MCF 10A (cell line): ENCODE data around the gene NBR1. TPM values are rescaled to one million over a fixed set of nuclear protein-coding genes. Genes with fewer than 3 reads are reported as not detected.
A peak's percentile ranks its signal among the peaks of the same experiment; 100 is the strongest.
"Not testable (repeated sequence)": the region's sequence is repeated elsewhere in the genome, so short reads cannot be mapped to it uniquely, and the experiment has no call there.

ENCODE experiments used
- BruUV-seq: library from RNA; stranded (reverse); fragments of 400-500 nt; replicated peaks from 2 replicates; lab custom pipeline; 2021; lab: Mats Ljungman, UMichigan
- CTCF ChIA-PET: fragments of 300-600 bp; sonication (Branson Sonifier 250); formaldehyde crosslinking; extraction: SDS; loops from one replicate; lab custom pipeline; 2021; ENCODE audit warnings: antibody characterized with exemption, inconsistent platforms; lab: Yijun Ruan, JAX
- POLR2A ChIA-PET: fragments of 300-600, 350-650 bp; sonication (Branson Sonifier 250); formaldehyde crosslinking; extraction: SDS; loops from one replicate; lab custom pipeline; 2020; ENCODE audit warnings: antibody characterized with exemption, inconsistent platforms; lab: Yijun Ruan, JAX
- DNase-seq: peaks from one replicate; pipeline ENCODE4 v3.0.0-alpha.2; 2018; ENCODE audit not compliant: unreplicated experiment
- H3K27ac Mint-ChIP-seq: one replicate; pipeline ENCODE4 v1.8.0; 2022; ENCODE audit warnings: mild to moderate bottlenecking, low read depth, mixed read lengths; ENCODE audit not compliant: unreplicated experiment
- H3K27me3 Mint-ChIP-seq: one replicate; pipeline ENCODE4 v1.8.0; 2022; ENCODE audit warnings: mixed read lengths; ENCODE audit not compliant: insufficient read depth, unreplicated experiment
- H3K36me3 Mint-ChIP-seq: one replicate; pipeline ENCODE4 v1.8.0; 2022; ENCODE audit warnings: mild to moderate bottlenecking, moderate library complexity, mixed read lengths; ENCODE audit not compliant: insufficient read depth, unreplicated experiment
- H3K4me1 Mint-ChIP-seq: one replicate; pipeline ENCODE4 v1.8.0; 2022; ENCODE audit warnings: mixed read lengths; ENCODE audit not compliant: insufficient read depth, unreplicated experiment
- H3K4me3 Mint-ChIP-seq: one replicate; pipeline ENCODE4 v1.8.0; 2022; ENCODE audit warnings: mild to moderate bottlenecking, moderate library complexity, mixed read lengths; ENCODE audit not compliant: unreplicated experiment
- H3K9me3 Mint-ChIP-seq: one replicate; pipeline ENCODE4 v1.8.0; 2022; ENCODE audit warnings: mixed read lengths; ENCODE audit not compliant: unreplicated experiment
- CTCF ChIP-seq: fragments of 200-600 bp; IDR thresholded peaks from one replicate; pipeline ENCODE4 v1.8.0; 2022; ENCODE audit warnings: antibody characterized with exemption, mild to moderate bottlenecking; ENCODE audit not compliant: unreplicated experiment
- intact Hi-C: fragments of 100-400 bp; cut with micrococcal nuclease; formaldehyde crosslinking; loops from 2 replicates; pipeline ENCODE4 v1.14.1; 2022
- total RNA-seq: library from RNA; stranded (reverse); gene quantifications from 2 replicates; pipeline ENCODE4 v1.2.3, GENCODE V29; 2022

NBR1 gene
- total RNA-seq, 1 experiment from 2014 or later: 105 TPM

- Mint-ChIP-seq H3K4me3 (peak overlapping the region; percentile 47), H3K4me1 (peaks cover 26% of the 10 kb centered on the region), H3K27me3 (no peaks in the 10 kb centered on the region), H3K9me3 (no peaks in the 10 kb centered on the region), H3K27ac (no peak overlapping the region), H3K36me3 (peaks cover 33% of the 10 kb centered on the region)
- intact Hi-C loops: no loop called here
- POLR2A ChIA-PET: interaction anchor here (0.9 to 3.5 kb wide), 3 partner anchors 42 to 45 kb away, joined by 5 to 37 read pairs (median 9); partner anchors contain the start of gene NBR1
- no TSS peak for BruUV-seq
- CTCF ChIA-PET: interaction anchor here (0.6 to 1.0 kb wide), 3 partner anchors 45 to 539 kb away, joined by 3 to 4 read pairs (median 3); partner anchors contain the start of genes NBR1 and RND2
- no peak for DNase-seq
- TF ChIP-seq CTCF: no peak
Measured at GRCh38 chr17:43126911-43127290, 44.1 kb upstream of the NBR1 start.

GRCh38 chr17:43127333-43127876 lies 43.6 kb upstream of the NBR1 start:
- BruUV-seq, H3K9me3 Mint-ChIP-seq, H3K27ac Mint-ChIP-seq, DNase-seq, intact Hi-C loops, H3K27me3 Mint-ChIP-seq: not testable (repeated sequence)
- H3K4me1 Mint-ChIP-seq: peaks cover 26% of the 10 kb centered on the region
- H3K4me3 Mint-ChIP-seq: peak overlapping the region; percentile 47
- H3K36me3 Mint-ChIP-seq: peaks cover 38% of the 10 kb centered on the region
- ChIA-PET CTCF (interaction anchor here (0.6 to 1.0 kb wide), 2 partner anchors 103 to 540 kb away, joined by 3 to 4 read pairs; partner anchors contain the start of gene RND2), POLR2A (interaction anchor here (0.7 to 3.5 kb wide), 3 partner anchors 38 to 44 kb away, joined by 3 to 37 read pairs (median 9); partner anchors contain the start of gene NBR1)

GRCh38 chr17:43129671-43130010 lies 41.4 kb upstream of the NBR1 start:
- H3K27ac Mint-ChIP-seq: peak overlapping the region; percentile 91

GRCh38 chr17:43132117-43132516 lies 38.9 kb upstream of the NBR1 start:
- BruUV-seq: no TSS peak
- peaks cover 16% of the 10 kb centered on the region for H3K4me1 Mint-ChIP-seq
- no peak overlapping the region for H3K27ac Mint-ChIP-seq
- no peak for DNase-seq
- POLR2A ChIA-PET: no interaction called here
- peaks cover 54% of the 10 kb centered on the region for H3K36me3 Mint-ChIP-seq
- H3K27me3 Mint-ChIP-seq: no peaks in the 10 kb centered on the region
- TF ChIP-seq CTCF: no peak
- CTCF ChIA-PET: no interaction called here
- H3K4me3 Mint-ChIP-seq: no peak overlapping the region
- no peaks in the 10 kb centered on the region for H3K9me3 Mint-ChIP-seq
- intact Hi-C loops: no loop called here

More at GRCh38 chr17:43129671-43130010, 41.4 kb upstream of the NBR1 start:
- TF ChIP-seq CTCF: no peak
- Mint-ChIP-seq H3K27me3 (no peaks in the 10 kb centered on the region), H3K4me1 (peaks cover 20% of the 10 kb centered on the region), H3K9me3 (no peaks in the 10 kb centered on the region), H3K36me3 (peaks cover 60% of the 10 kb centered on the region), H3K4me3 (peak overlapping the region; percentile 64)
- intact Hi-C loops: no loop called here
- peak; percentile 2 for DNase-seq
- ChIA-PET POLR2A (interaction anchor here (0.7 to 1.7 kb wide), 5 partner anchors 40 to 105 kb away, joined by 4 to 18 read pairs (median 6); partner anchors contain the start of gene NBR1), CTCF (interaction anchor here (0.6 to 1.7 kb wide), 2 partner anchors 39 to 40 kb away, joined by 3 to 5 read pairs; no protein-coding TSS in a partner anchor)
- no TSS peak for BruUV-seq

GRCh38 chr17:43133439-43133838 lies 37.6 kb upstream of the NBR1 start:
- H3K27me3 Mint-ChIP-seq, POLR2A ChIA-PET, BruUV-seq, H3K4me3 Mint-ChIP-seq, H3K9me3 Mint-ChIP-seq, DNase-seq, intact Hi-C loops: not testable (repeated sequence)
- Mint-ChIP-seq H3K4me1 (peaks cover 11% of the 10 kb centered on the region), H3K36me3 (peaks cover 44% of the 10 kb centered on the region), H3K27ac (peak overlapping the region; percentile 53)
- CTCF ChIA-PET: interaction anchor here (0.6 kb wide), 1 partner anchor 77 kb away, joined by 3 read pairs; no protein-coding TSS in a partner anchor
